ENCODE results near the gene DAPK1. TPM values are rescaled to one million over a fixed set of nuclear protein-coding genes. Genes with fewer than 3 reads are reported as not detected.

DAPK1 gene
- total RNA-seq, 1 donor from 2014 or later: 24.6 TPM

DNA sequence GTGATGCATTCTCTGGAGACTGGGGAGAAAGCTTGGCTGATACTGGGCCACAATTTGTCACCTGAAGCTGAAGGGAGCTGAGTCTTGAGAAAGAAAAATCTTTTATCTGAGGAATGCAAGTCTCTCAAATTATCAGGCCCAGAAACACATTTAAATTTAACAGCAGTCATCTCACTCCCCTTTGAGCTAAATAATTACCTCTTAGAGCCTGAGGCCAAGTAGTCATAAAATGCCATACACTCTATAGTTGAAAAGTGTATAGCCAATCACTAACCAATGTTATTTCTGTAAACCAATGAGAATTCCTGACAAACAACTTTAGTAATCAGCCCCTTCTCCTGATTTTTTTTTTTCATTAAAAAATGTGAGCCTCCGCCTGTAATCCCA lies 32.7 kb upstream of the DAPK1 start:
- H3K4me1 ChIP-seq: peaks cover 3% of the 10 kb centered on the region
- H3K9me3 ChIP-seq: no peaks in the 10 kb centered on the region
- no peak for TF ChIP-seq POLR2A (IDR thresholded peaks at IDR 0.05)
- no peak for TF ChIP-seq POLR2AphosphoS5 (IDR thresholded peaks at IDR 0.05; ENCODE audit: insufficient read depth in 1 of 2, low read depth in 1 of 2)
- TF ChIP-seq, protein P1, sequence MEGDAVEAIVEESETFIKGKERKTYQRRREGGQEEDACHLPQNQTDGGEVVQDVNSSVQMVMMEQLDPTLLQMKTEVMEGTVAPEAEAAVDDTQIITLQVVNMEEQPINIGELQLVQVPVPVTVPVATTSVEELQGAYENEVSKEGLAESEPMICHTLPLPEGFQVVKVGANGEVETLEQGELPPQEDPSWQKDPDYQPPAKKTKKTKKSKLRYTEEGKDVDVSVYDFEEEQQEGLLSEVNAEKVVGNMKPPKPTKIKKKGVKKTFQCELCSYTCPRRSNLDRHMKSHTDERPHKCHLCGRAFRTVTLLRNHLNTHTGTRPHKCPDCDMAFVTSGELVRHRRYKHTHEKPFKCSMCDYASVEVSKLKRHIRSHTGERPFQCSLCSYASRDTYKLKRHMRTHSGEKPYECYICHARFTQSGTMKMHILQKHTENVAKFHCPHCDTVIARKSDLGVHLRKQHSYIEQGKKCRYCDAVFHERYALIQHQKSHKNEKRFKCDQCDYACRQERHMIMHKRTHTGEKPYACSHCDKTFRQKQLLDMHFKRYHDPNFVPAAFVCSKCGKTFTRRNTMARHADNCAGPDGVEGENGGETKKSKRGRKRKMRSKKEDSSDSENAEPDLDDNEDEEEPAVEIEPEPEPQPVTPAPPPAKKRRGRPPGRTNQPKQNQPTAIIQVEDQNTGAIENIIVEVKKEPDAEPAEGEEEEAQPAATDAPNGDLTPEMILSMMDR (IDR thresholded peaks at IDR 0.05): no peak
- intact Hi-C loops (cut with DNase I): no loop called here
- no peak overlapping the region for H3K27ac ChIP-seq
- no peaks in the 10 kb centered on the region for H3K36me3 ChIP-seq
- no peak for DNase-seq (ENCODE audit: extremely low spot score in 2 of 2)
- no peak overlapping the region for H3K4me3 ChIP-seq
- H3K27me3 ChIP-seq: no peaks in the 10 kb centered on the region

DNA sequence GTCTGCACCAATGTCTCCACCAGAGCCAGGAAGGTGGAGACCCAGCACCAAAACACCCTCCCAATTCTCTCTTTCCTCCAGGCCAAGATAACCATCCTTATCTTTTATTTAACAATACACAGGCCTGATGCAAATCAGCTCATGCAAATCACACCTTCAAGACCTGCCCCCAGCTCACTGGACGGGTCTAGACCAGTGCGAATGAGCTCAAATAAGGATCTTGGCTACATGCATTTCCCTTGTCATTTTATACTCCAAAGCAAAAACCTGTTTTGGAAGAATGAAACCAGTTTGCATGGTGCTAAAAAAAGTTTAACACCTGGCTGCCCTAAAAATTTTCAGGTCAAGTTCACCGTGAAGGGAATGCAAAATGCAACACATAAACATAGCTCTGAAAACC lies 31.9 kb upstream of the DAPK1 start:
- no peak for TF ChIP-seq POLR2AphosphoS5 (IDR thresholded peaks at IDR 0.05; ENCODE audit: insufficient read depth in 1 of 2, low read depth in 1 of 2)
- TF ChIP-seq, protein P1 (IDR thresholded peaks at IDR 0.05): no peak
- no peak for TF ChIP-seq POLR2A (IDR thresholded peaks at IDR 0.05)
- H3K4me3 ChIP-seq: no peak overlapping the region
- intact Hi-C loops (cut with DNase I): no loop called here

DNA sequence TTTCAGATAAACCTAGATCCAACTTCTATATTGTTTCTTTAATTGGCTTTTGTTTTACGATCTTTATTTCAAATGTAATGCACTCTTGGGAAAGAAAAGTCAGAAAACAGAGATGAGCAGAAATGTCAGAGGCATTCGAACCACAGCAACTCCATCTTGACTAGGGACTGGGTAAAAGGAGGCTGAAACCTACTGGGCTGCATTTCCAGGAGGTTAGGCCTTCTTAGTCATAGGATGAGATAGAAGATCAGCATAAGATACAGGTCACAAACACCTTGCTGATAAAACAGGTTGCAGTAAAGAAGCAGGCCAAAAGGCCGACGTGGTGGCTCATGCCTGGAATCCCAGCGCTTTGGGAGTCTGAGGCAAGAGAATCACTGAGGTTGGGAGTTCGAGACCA lies 30.5 kb upstream of the DAPK1 start:
- Histone ChIP-seq H3K4me1 (peaks cover 3% of the 10 kb centered on the region), H3K27me3 (no peaks in the 10 kb centered on the region), H3K4me3 (no peak overlapping the region), H3K27ac (no peak overlapping the region), H3K9me3 (no peaks in the 10 kb centered on the region), H3K36me3 (no peaks in the 10 kb centered on the region)
- TF ChIP-seq POLR2AphosphoS5 (IDR thresholded peaks at IDR 0.05; ENCODE audit: insufficient read depth in 1 of 2, low read depth in 1 of 2): no peak
- TF ChIP-seq POLR2A (IDR thresholded peaks at IDR 0.05): no peak
- DNase-seq (ENCODE audit: extremely low spot score in 2 of 2): no peak
- intact Hi-C loops (cut with DNase I): no loop called here

More for the DNA sequence above, 31.9 kb upstream of the DAPK1 start:
- Histone ChIP-seq H3K4me1 (peaks cover 3% of the 10 kb centered on the region), H3K27me3 (no peaks in the 10 kb centered on the region), H3K9me3 (no peaks in the 10 kb centered on the region), H3K36me3 (no peaks in the 10 kb centered on the region), H3K27ac (no peak overlapping the region)
- no peak for DNase-seq (ENCODE audit: extremely low spot score in 2 of 2)

DNA sequence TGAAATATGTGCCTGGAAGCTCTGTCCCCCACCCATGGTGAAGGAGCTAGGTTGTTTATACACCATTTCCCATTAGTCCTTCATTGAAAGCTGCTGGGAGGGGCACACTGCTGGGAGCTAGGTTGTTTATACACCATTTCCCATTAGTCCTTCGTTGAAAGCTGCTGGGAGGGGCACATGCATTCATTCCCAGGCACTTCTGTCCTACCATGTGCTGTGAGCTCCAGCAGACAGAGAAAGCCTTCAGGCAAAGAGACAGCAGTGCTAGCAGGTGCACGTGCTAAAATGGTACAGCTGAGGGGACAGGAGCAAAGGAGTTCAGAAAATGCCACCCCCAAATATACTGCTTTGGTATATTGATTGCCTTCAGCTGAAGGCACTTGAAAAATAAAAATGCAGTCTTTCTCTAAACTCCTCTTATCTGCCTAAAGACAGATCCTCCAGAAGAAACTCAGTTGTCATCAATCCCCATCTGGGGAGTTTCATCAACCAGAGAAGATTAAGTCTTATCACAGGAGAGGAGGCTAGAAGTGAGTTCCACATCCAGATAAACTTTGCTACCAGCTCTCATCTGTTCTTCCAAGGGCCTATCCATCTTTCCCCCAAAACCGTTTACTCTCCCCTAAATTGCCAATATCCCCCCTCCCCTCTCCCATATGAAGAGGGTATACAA lies 27.7 kb upstream of the DAPK1 start:
- intact Hi-C loops (cut with DNase I): no loop called here
- Histone ChIP-seq H3K27ac (no peak overlapping the region), H3K9me3 (no peaks in the 10 kb centered on the region), H3K36me3 (no peaks in the 10 kb centered on the region), H3K4me1 (no peaks in the 10 kb centered on the region), H3K4me3 (no peak overlapping the region), H3K27me3 (no peaks in the 10 kb centered on the region)
- DNase-seq (ENCODE audit: extremely low spot score in 2 of 2): no peak
- no peak for TF ChIP-seq POLR2A (IDR thresholded peaks at IDR 0.05)
- TF ChIP-seq, protein P1 (IDR thresholded peaks at IDR 0.05): no peak

DNA sequence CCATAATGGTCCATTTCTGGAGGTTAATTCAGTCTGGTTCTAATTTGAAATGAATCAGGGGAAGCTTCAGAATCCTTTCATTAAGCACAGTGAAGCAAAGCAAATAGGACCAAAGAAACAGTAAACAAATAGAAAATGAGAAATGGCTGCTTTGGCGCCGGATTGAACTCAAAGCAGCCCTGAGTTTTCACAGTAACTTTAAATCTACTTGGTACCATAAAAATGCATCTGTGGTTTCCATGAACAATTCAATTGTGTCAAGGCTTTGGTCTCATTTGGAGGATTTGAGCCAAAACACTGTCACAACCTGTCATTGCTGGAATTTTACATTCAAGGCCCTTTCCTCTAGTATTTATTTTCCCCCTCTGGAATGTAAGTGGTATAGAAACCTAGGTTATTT lies 25.9 kb upstream of the DAPK1 start:
- no peak overlapping the region for H3K4me3 ChIP-seq
- no peaks in the 10 kb centered on the region for H3K4me1 ChIP-seq
- intact Hi-C loops (cut with DNase I): no loop called here
- no peaks in the 10 kb centered on the region for H3K36me3 ChIP-seq
- TF ChIP-seq, protein P1 (IDR thresholded peaks at IDR 0.05): no peak
- TF ChIP-seq POLR2A (IDR thresholded peaks at IDR 0.05) (no peak), POLR2AphosphoS5 (IDR thresholded peaks at IDR 0.05; ENCODE audit: insufficient read depth in 1 of 2, low read depth in 1 of 2) (no peak)
- H3K9me3 ChIP-seq: no peaks in the 10 kb centered on the region
- H3K27ac ChIP-seq: no peak overlapping the region
- H3K27me3 ChIP-seq: no peaks in the 10 kb centered on the region
- DNase-seq (ENCODE audit: extremely low spot score in 2 of 2): no peak

Data from vagina (tissue), 2 donors.